ENCODE data around the gene DOLK. TPM values are rescaled to one million over a fixed set of nuclear protein-coding genes. Genes with fewer than 3 reads are reported as not detected.

Gene DOLK
- polyA plus RNA-seq, 1 donor (not counting 4 experiments of a cell fraction or from before 2014, with no cell fraction given) = 21.8 TPM

DNA sequence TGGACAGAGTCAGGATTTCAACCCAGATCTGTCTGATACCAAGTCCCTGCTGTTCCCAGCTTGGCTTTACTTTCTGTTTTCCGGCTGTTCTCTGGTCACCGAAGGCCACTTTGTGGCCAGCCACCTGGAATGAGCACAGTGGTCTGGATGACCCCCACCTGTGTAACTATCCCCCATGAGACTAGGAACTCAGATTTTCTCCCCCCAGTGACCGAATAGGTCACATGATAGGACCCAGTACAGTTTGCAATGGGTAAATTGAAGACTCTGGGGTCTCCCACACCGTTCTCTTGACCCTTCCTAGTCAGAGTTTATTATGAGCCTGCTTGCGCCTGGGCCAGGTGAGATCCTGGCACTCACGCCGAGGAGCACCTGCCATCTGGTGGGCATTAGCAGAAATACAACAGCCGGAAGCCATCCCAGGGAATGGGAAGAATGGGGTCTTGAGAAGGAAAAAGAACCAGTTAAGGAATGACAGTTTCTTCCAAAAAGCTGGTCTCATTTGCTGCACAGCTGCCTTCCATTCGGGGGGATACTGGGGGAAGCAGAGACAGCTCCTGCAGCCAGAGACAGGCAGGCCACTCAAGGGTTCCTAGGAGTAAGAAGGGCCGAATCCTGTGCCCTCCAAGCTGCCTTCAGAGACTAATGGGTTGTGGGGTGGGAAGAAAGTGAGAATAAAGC lies 19.5 kb downstream of the DOLK start:
- Histone ChIP-seq H3K4me2 (ENCODE audit: control insufficient read depth, extremely low read depth, insufficient read depth, low read depth, low read length) (peak overlapping the region; percentile 37), H3K9ac (ENCODE audit: control insufficient read depth, extremely low read depth, insufficient read depth, low read length) (no peak overlapping the region), H3K4me3 (ENCODE audit: control insufficient read depth in 2 of 3, extremely low read depth in 1 of 3, insufficient read depth in 2 of 3, low read depth in 1 of 3, low read length in 3 of 3) (no peak overlapping the region)

DNA sequence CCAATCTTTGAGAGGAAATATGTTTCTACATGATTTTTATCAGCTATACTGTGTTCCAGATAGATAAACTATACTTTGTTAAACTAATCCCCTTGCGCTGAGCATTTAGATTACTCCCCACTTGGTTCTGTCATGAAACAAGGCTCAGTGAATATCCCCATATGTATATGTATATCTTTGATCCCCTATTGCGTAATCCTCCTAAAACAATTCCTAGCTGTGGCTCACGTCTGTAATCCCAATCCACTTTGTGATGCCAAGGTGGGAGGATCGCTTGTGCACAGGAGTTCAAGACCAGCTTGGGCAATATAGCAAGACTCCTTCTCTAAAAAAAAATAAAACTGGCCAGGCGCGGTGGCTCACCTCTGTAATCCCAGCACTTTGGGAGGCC lies 23.9 kb downstream of the DOLK start:
- no peak overlapping the region for H3K4me2 ChIP-seq (ENCODE audit: control insufficient read depth, extremely low read depth, insufficient read depth, low read depth, low read length)
- H4K20me1 ChIP-seq (ENCODE audit: control insufficient read depth, extremely low read depth, insufficient read depth, low read length) = no peaks in the 10 kb centered on the region
- H3K27ac ChIP-seq (ENCODE audit: control insufficient read depth, insufficient read depth, low read length) = no peak overlapping the region
- H3K4me1 ChIP-seq (ENCODE audit: control insufficient read depth, extremely low read depth, insufficient read depth, low read length) = peaks cover 30% of the 10 kb centered on the region
- H3K9me1 ChIP-seq (ENCODE audit: control insufficient read depth, extremely low read depth, insufficient read depth, low read length) = no peaks in the 10 kb centered on the region
- no peak overlapping the region for H2AFZ ChIP-seq (ENCODE audit: control insufficient read depth, low read length)
- H3K27me3 ChIP-seq (ENCODE audit: control insufficient read depth, extremely low read depth, insufficient read depth, low read length) = no peaks in the 10 kb centered on the region
- FAIRE-seq = no peak
- DNase-seq (ENCODE audit: low read depth, low spot score) = no peak
- H3K9me3 ChIP-seq (ENCODE audit: control insufficient read depth, low read depth, low read length) = no peaks in the 10 kb centered on the region
- H3K4me3 ChIP-seq (ENCODE audit: control insufficient read depth in 2 of 3, extremely low read depth in 1 of 3, insufficient read depth in 2 of 3, low read depth in 1 of 3, low read length in 3 of 3) = no peak overlapping the region
- no peaks in the 10 kb centered on the region for H3K79me2 ChIP-seq (ENCODE audit: control insufficient read depth, insufficient read depth, low read length)
- no peak overlapping the region for H3K9ac ChIP-seq (ENCODE audit: control insufficient read depth, extremely low read depth, insufficient read depth, low read length)
- dilution Hi-C loops (cut with MboI; ENCODE audit: extremely low pct_ligation_motif_present, low sequenced_read_pairs) = no loop called here
- peaks cover 2 to 8% of the 10 kb centered on the region in 2 experiments for H3K36me3 ChIP-seq (ENCODE audit: control insufficient read depth in 2 of 2, extremely low read depth in 1 of 2, insufficient read depth in 2 of 2, low read length in 2 of 2)
- TF ChIP-seq, protein P1, sequence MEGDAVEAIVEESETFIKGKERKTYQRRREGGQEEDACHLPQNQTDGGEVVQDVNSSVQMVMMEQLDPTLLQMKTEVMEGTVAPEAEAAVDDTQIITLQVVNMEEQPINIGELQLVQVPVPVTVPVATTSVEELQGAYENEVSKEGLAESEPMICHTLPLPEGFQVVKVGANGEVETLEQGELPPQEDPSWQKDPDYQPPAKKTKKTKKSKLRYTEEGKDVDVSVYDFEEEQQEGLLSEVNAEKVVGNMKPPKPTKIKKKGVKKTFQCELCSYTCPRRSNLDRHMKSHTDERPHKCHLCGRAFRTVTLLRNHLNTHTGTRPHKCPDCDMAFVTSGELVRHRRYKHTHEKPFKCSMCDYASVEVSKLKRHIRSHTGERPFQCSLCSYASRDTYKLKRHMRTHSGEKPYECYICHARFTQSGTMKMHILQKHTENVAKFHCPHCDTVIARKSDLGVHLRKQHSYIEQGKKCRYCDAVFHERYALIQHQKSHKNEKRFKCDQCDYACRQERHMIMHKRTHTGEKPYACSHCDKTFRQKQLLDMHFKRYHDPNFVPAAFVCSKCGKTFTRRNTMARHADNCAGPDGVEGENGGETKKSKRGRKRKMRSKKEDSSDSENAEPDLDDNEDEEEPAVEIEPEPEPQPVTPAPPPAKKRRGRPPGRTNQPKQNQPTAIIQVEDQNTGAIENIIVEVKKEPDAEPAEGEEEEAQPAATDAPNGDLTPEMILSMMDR (optimal IDR thresholded peaks at IDR 0.05 in 1 of 3, IDR thresholded peaks at IDR 0.05 in 1 of 3, conservative IDR thresholded peaks at IDR 0.05 in 1 of 3; ENCODE audit: extremely low read depth in 1 of 3, insufficient read depth in 2 of 3, low read length in 3 of 3) = no peak
- no peak for TF ChIP-seq EZH2 (IDR thresholded peaks at IDR 0.05; ENCODE audit: low read length)

More for the DNA sequence above, 19.5 kb downstream of the DOLK start:
- H4K20me1 ChIP-seq (ENCODE audit: control insufficient read depth, extremely low read depth, insufficient read depth, low read length) = no peaks in the 10 kb centered on the region
- no peaks in the 10 kb centered on the region for H3K27me3 ChIP-seq (ENCODE audit: control insufficient read depth, extremely low read depth, insufficient read depth, low read length)
- H3K9me3 ChIP-seq (ENCODE audit: control insufficient read depth, low read depth, low read length) = no peaks in the 10 kb centered on the region
- no peak overlapping the region for H3K27ac ChIP-seq (ENCODE audit: control insufficient read depth, insufficient read depth, low read length)
- peak overlapping the region; percentile 33 for H2AFZ ChIP-seq (ENCODE audit: control insufficient read depth, low read length)
- DNase-seq (ENCODE audit: low read depth, low spot score) (no peak), FAIRE-seq (peak; percentile 13)
- no peaks in the 10 kb centered on the region for H3K36me3 ChIP-seq (ENCODE audit: control insufficient read depth in 2 of 2, extremely low read depth in 1 of 2, insufficient read depth in 2 of 2, low read length in 2 of 2)
- dilution Hi-C loops (cut with MboI; ENCODE audit: extremely low pct_ligation_motif_present, low sequenced_read_pairs) = no loop called here
- peaks cover 13% of the 10 kb centered on the region for H3K4me1 ChIP-seq (ENCODE audit: control insufficient read depth, extremely low read depth, insufficient read depth, low read length)
- no peak for TF ChIP-seq EZH2 (IDR thresholded peaks at IDR 0.05; ENCODE audit: low read length)
- TF ChIP-seq, protein P1 (optimal IDR thresholded peaks at IDR 0.05 in 1 of 3, IDR thresholded peaks at IDR 0.05 in 1 of 3, conservative IDR thresholded peaks at IDR 0.05 in 1 of 3; ENCODE audit: extremely low read depth in 1 of 3, insufficient read depth in 2 of 3, low read length in 3 of 3) = peak; percentile 80 to 90 (median 90)
- H3K9me1 ChIP-seq (ENCODE audit: control insufficient read depth, extremely low read depth, insufficient read depth, low read length) = no peaks in the 10 kb centered on the region
- no peaks in the 10 kb centered on the region for H3K79me2 ChIP-seq (ENCODE audit: control insufficient read depth, insufficient read depth, low read length)

Data from keratinocyte (primary cell).